ENCODE results near the gene SH3GL1.

DNA sequence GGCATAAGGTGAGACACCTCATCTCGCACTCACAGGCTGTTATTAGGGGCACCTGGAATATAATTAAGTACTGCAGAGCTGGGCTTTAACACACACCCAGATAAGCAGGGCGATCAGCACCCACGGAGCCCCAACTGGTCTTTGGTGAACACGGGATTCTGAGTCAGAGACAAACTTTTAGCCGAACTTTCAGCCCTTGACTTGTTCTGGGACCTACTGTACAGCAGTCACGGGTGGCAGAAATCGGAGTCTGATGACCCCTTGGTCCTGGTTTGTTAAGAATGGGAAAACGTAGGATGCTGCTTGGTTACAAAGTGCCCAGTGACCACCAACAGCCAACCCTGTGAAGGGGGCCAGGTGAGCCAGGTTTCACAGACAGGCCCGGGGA lies 9.0 kb downstream of the SH3GL1 start:
- no peak for TF ChIP-seq CTCF (IDR thresholded peaks at IDR 0.05; ENCODE audit: insufficient read depth, low read depth, low read length)
- no peak for TF ChIP-seq EZH2 (IDR thresholded peaks at IDR 0.05; ENCODE audit: insufficient read depth, low read length)
